ENCODE data around the gene NOXRED1. TPM values are rescaled to one million over a fixed set of nuclear protein-coding genes. Genes with fewer than 3 reads are reported as not detected.

NOXRED1 gene
- total RNA-seq, 1 experiment from 2014 or later, result 0.58 TPM

DNA sequence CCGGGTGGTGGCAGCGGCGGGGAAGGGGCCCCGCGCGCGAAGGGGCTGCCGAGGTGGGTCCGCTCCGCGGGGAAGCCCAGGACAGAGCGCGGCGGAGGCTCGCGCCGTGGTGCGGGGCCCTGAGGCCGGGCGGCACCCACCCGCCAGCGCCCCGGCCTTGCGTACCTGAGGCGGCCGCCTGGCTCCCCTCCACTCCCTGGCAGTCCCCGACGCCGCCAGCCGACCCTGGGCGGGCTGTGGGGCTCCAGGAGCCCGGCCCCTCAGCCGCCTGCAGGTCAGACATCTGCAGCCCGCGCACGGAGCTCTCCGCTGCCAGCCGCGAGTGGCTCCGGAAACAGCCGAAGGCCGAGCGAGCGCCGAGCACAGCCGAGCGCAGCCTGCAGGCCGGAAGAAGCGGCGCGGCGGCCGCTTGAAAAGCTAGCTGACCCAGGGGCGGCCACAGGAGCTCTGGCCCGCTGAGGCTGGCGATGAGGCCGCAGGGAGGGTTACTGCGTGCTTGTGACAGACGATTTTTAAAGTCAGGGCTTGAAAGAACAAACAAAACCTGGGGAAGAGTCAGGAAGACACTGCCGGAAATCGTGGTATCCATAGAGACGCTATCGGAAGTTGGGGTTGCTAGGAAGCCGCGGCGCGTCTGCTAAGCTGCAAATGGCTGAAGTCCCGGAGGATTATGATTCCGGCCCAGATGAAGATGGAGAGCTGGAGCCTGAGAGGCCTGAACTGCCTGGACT, 46.4 kb downstream of the NOXRED1 start, which contains the start of the genes SAMD15 and TMED8:
Gene SAMD15 (plus strand): TSS at position 609 of the 731 bp plus-strand sequence. CDS start 40 bp downstream, at position 649.
Gene TMED8 (minus strand): TSS at position 324 of the 731 bp plus-strand sequence. CDS start 41 bp downstream, at position 283.
- Histone ChIP-seq H3K4me3 (ENCODE audit: low read depth, low read length, poor library complexity, severe bottlenecking) (peak within 1 kb of the TSS; percentile 76), H3K27ac (ENCODE audit: low read depth, low read length, poor library complexity, severe bottlenecking) (peak within 1 kb of the TSS; percentile 85), H3K36me3 (ENCODE audit: insufficient read depth, low read length, poor library complexity, severe bottlenecking) (no peaks in the 10 kb centered on the region), H3K4me1 (ENCODE audit: insufficient read depth, low read length, poor library complexity, severe bottlenecking) (peaks cover 10% of the 10 kb centered on the region), H3K9me3 (ENCODE audit: low read depth, low read length, poor library complexity, severe bottlenecking) (no peaks in the 10 kb centered on the region), H3K27me3 (replicated peaks; ENCODE audit: insufficient read depth, low read depth, low read length, poor library complexity) (no peaks in the 10 kb centered on the region)
- peak; percentile 89 for DNase-seq (ENCODE audit: low spot score)
- CTCF ChIA-PET, result interaction anchor here (0.6 to 1.3 kb wide), 4 partner anchors 9 to 385 kb away, joined by 3 to 7 read pairs (median 3); no protein-coding TSS in a partner anchor
- POLR2A ChIA-PET (ENCODE audit: low non-redundant PET), result interaction anchor here (0.5 to 0.6 kb wide), 3 partner anchors 25 to 269 kb away, joined by 3 to 8 read pairs (median 4); no protein-coding TSS in a partner anchor
- TF ChIP-seq CTCF (conservative IDR thresholded peaks at IDR 0.05; ENCODE audit: low read depth, low read length) (0 out of 2 replicates have a peak, but pooled peaks have one; percentile 25), EZH2 (IDR thresholded peaks at IDR 0.05; ENCODE audit: borderline replicate concordance, low read depth, low read length, poor library complexity, severe bottlenecking) (no peak)
- no TSS peak for BruUV-seq (replicated peaks)
- intact Hi-C loops (cut with micrococcal nuclease; ENCODE audit: unreplicated experiment), result loop anchor here (2.0 kb wide), 1 partner anchor 56 kb away; the partner anchor contains the start of genes GSTZ1 and POMT2

DNA sequence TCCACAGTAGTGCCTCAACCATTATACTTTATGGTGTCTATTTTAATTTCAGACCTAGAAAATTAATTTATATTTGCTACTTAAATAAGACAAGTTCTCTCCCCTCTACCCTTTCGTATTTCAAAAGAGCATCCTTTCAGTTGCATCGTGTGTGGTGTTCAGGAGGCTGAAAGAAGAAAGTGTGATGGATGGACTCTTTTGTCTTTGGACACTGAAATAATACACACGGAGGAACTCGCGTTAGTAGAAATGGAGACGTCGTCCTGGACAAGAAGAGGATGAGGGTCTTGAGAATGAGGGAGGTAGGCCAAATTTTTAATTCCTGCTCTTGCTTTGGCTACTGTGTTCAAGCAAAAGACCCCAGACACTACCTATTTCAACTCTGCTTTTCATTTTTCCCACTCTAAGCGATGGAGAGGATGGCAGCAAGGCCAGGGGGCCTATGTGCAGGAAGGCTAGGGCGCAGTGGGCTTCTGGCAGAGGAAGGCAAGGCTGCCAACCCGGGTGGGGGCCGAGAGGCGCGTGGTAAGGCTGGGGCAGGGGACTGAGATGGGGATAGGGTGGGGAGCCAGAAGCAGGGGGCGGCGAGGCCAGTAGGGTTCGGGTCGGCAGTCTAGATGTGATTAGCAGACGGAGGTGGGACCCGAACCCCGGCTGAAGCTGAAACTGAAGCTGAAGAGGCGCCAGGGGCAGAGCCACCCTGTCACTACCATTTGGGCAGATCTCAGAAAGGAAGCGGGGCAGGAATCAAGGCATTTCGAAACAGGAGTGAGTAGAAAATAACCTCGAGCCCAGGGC, 47.2 kb downstream of the NOXRED1 start:
- CTCF ChIA-PET, result interaction anchor here (0.6 to 1.3 kb wide), 2 partner anchors 60 to 224 kb away, joined by 3 read pairs; no protein-coding TSS in a partner anchor
- peak; percentile 39 for DNase-seq (ENCODE audit: low spot score)
- POLR2A ChIA-PET (ENCODE audit: low non-redundant PET), result interaction anchor here (0.5 to 0.6 kb wide), 2 partner anchors 26 to 91 kb away, joined by 3 to 8 read pairs; no protein-coding TSS in a partner anchor
- Histone ChIP-seq H3K4me3 (ENCODE audit: low read depth, low read length, poor library complexity, severe bottlenecking) (peak overlapping the region; percentile 76), H3K27ac (ENCODE audit: low read depth, low read length, poor library complexity, severe bottlenecking) (peak overlapping the region; percentile 85), H3K27me3 (replicated peaks; ENCODE audit: insufficient read depth, low read depth, low read length, poor library complexity) (no peaks in the 10 kb centered on the region), H3K36me3 (ENCODE audit: insufficient read depth, low read length, poor library complexity, severe bottlenecking) (no peaks in the 10 kb centered on the region), H3K4me1 (ENCODE audit: insufficient read depth, low read length, poor library complexity, severe bottlenecking) (peaks cover 16% of the 10 kb centered on the region), H3K9me3 (ENCODE audit: low read depth, low read length, poor library complexity, severe bottlenecking) (no peaks in the 10 kb centered on the region)
- intact Hi-C loops (cut with micrococcal nuclease; ENCODE audit: unreplicated experiment), result loop anchor here (2.0 kb wide), 1 partner anchor 55 kb away; the partner anchor contains the start of genes GSTZ1 and POMT2
- no TSS peak for BruUV-seq (replicated peaks)
- no peak for TF ChIP-seq CTCF (conservative IDR thresholded peaks at IDR 0.05; ENCODE audit: low read depth, low read length)
- TF ChIP-seq EZH2 (IDR thresholded peaks at IDR 0.05; ENCODE audit: borderline replicate concordance, low read depth, low read length, poor library complexity, severe bottlenecking), result no peak

Data from A673 (cell line).